H1 (cell line): Measurements from ENCODE around the gene ARID5B. TPM values are rescaled to one million over a fixed set of nuclear protein-coding genes. Genes with fewer than 3 reads are reported as not detected.

Source experiments
- CTCF ChIA-PET: fragments of 300-600 bp; sonication (Branson Sonifier 250); formaldehyde crosslinking; loops from one replicate; lab custom pipeline; 2021; ENCODE audit not compliant: partially characterized antibody; lab: Charles Lee
- POLR2A ChIA-PET: fragments of 300-600 bp; sonication (Branson Sonifier 250); formaldehyde crosslinking; loops from one replicate; lab custom pipeline; 2021; ENCODE audit warnings: inconsistent platforms; ENCODE audit not compliant: partially characterized antibody; lab: Charles Lee
- DNase-seq, 2 experiments: peaks; one replicate each; pipeline versions ENCODE4 v3.0.0 to v3.0.0-alpha.2; 2010 to 2022; ENCODE audit warnings: low spot score in 2 of 2, low read depth in 1 of 2, mixed read lengths in 1 of 2
- FAIRE-seq: peaks from 2 replicates; lab custom pipeline; 2011; peaks lifted over from hg19 to GRCh38; lab: Jason Lieb, UNC
- H2AFZ ChIP-seq: 2 replicates; pipeline ENCODE4 v1.8.1; 2012; ENCODE audit warnings: low read length, inconsistent platforms
- H2AK5ac ChIP-seq: 2 replicates; pipeline ENCODE4 v1.6.1; 2013; ENCODE audit warnings: low read depth, low read length
- H2BK120ac ChIP-seq: replicated peaks from 2 replicates; pipeline ENCODE3; 2013; ENCODE audit warnings: low read depth, low read length, inconsistent platforms
- H2BK12ac ChIP-seq: 2 replicates; pipeline ENCODE4 v1.6.1; 2013; ENCODE audit warnings: low read depth, low read length
- H2BK15ac ChIP-seq: 2 replicates; pipeline ENCODE4 v1.6.1; 2013; ENCODE audit warnings: low read length
- H2BK20ac ChIP-seq: 2 replicates; pipeline ENCODE4 v1.6.1; 2013; ENCODE audit warnings: low read length
- H2BK5ac ChIP-seq: 2 replicates; pipeline ENCODE4 v1.6.1; 2013; ENCODE audit warnings: low read depth, low read length
- H3K14ac ChIP-seq: 2 replicates; pipeline ENCODE4 v1.6.1; 2013; ENCODE audit warnings: inconsistent platforms; ENCODE audit not compliant: insufficient read length
- H3K18ac ChIP-seq: 2 replicates; pipeline ENCODE4 v1.6.1; 2013; ENCODE audit warnings: low read length; ENCODE audit errors: extremely low read depth
- H3K23ac ChIP-seq: 2 replicates; pipeline ENCODE4 v1.6.1; 2013; ENCODE audit warnings: inconsistent platforms; ENCODE audit not compliant: insufficient read length
- H3K23me2 ChIP-seq: 2 replicates; pipeline ENCODE4 v1.6.1; 2013; ENCODE audit warnings: low read depth, low read length
- H3K27ac ChIP-seq: 2 replicates; pipeline ENCODE4 v1.6.1; 2011; ENCODE audit warnings: low read depth, low read length, inconsistent platforms
- H3K27me3 ChIP-seq, 4 experiments: replicated peaks in 1 of 4; 1 replicate in 1 of 4; 2 replicates in 3 of 4; pipeline versions ENCODE4 v1.6.1 to v1.8.1; 2011 to 2013; ENCODE audit warnings: low read length in 3 of 4, mild to moderate bottlenecking in 3 of 4, inconsistent platforms in 2 of 4, mixed read lengths in 2 of 4, moderate library complexity in 1 of 4; ENCODE audit not compliant: control insufficient read depth in 3 of 4, insufficient read depth in 3 of 4; ENCODE audit errors: extremely low read depth in 1 of 4
- H3K36me3 ChIP-seq, 4 experiments: 2 replicates each; pipeline versions ENCODE4 v1.6.1 to v1.8.1; 2011 to 2013; ENCODE audit warnings: mild to moderate bottlenecking in 4 of 4, low read length in 3 of 4, moderate library complexity in 2 of 4, control low read depth in 1 of 4, inconsistent platforms in 1 of 4; ENCODE audit not compliant: insufficient read depth in 4 of 4, control insufficient read depth in 2 of 4
- H3K4ac ChIP-seq: replicated peaks from 2 replicates; pipeline ENCODE3; 2013; ENCODE audit warnings: low read length, low read depth, mixed read lengths, inconsistent platforms; ENCODE audit not compliant: insufficient read length
- H3K4me1 ChIP-seq, 4 experiments: replicated peaks in 1 of 4; 1 replicate in 1 of 4; 2 replicates in 3 of 4; pipeline versions ENCODE4 v1.6.1 to v1.8.1; 2011 to 2013; ENCODE audit warnings: low read length in 3 of 4, inconsistent platforms in 2 of 4, mixed read lengths in 1 of 4; ENCODE audit not compliant: insufficient read depth in 4 of 4, control insufficient read depth in 3 of 4
- H3K4me2 ChIP-seq, 2 experiments: 2 replicates each; pipeline versions ENCODE4 v1.6.1 to v1.8.1; 2011 to 2013; ENCODE audit warnings: low read depth in 2 of 2, low read length in 2 of 2, control low read depth in 1 of 2, inconsistent platforms in 1 of 2, mild to moderate bottlenecking in 1 of 2; ENCODE audit not compliant: insufficient read depth in 1 of 2
- H3K4me3 ChIP-seq, 4 experiments: fragments of 200-600, 300-600 bp in 1 of 4; sonication (generic), shearing (Covaris generic), sonication (Bioruptor Twin) in 1 of 4; 2 replicates each; pipeline versions ENCODE4 v1.5.1 to v1.8.1; 2011 to 2016; ENCODE audit warnings: low read length in 4 of 4, low read depth in 3 of 4, control low read depth in 2 of 4, inconsistent platforms in 2 of 4, mild to moderate bottlenecking in 2 of 4, mixed read lengths in 1 of 4, moderate library complexity in 1 of 4; ENCODE audit not compliant: insufficient read depth in 2 of 4; ENCODE audit errors: extremely low read depth in 1 of 4
- H3K56ac ChIP-seq: replicated peaks from 2 replicates; pipeline ENCODE3; 2013; ENCODE audit warnings: low read depth, mild to moderate bottlenecking, mixed read lengths, low read length, inconsistent platforms; ENCODE audit not compliant: insufficient read length
- H3K79me1 ChIP-seq: 2 replicates; pipeline ENCODE4 v1.6.1; 2013; ENCODE audit warnings: low read depth, low read length, control low read depth
- H3K79me2 ChIP-seq, 2 experiments: 2 replicates each; pipeline versions ENCODE4 v1.6.1 to v1.8.1; 2012 to 2013; ENCODE audit warnings: low read length in 2 of 2, mild to moderate bottlenecking in 2 of 2, inconsistent platforms in 1 of 2; ENCODE audit not compliant: insufficient read depth in 2 of 2, control insufficient read depth in 1 of 2
- H3K9ac ChIP-seq, 4 experiments: replicated peaks in 1 of 4; 1 replicate in 1 of 4; 2 replicates in 3 of 4; pipeline versions ENCODE4 v1.6.1 to v1.8.1; 2011 to 2013; ENCODE audit warnings: low read depth in 3 of 4, low read length in 3 of 4, control low read depth in 2 of 4, mild to moderate bottlenecking in 2 of 4, moderate library complexity in 2 of 4, inconsistent platforms in 1 of 4; ENCODE audit errors: extremely low read depth in 1 of 4
- H3K9me3 ChIP-seq, 2 experiments: 2 replicates each; pipeline versions ENCODE4 v1.6.1 to v1.8.1; 2012 to 2013; ENCODE audit warnings: mild to moderate bottlenecking in 2 of 2, moderate library complexity in 2 of 2, control low read depth in 1 of 2, inconsistent platforms in 1 of 2, low read depth in 1 of 2, low read length in 1 of 2, mixed read lengths in 1 of 2; ENCODE audit not compliant: insufficient read depth in 2 of 2
- H4K20me1 ChIP-seq, 2 experiments: replicated peaks in 1 of 2; 2 replicates each; pipeline versions ENCODE3 to v1.8.1; 2011 to 2013; ENCODE audit warnings: inconsistent platforms in 2 of 2, low read length in 2 of 2, mild to moderate bottlenecking in 1 of 2; ENCODE audit not compliant: insufficient read depth in 2 of 2, control insufficient read depth in 1 of 2
- H4K5ac ChIP-seq: 2 replicates; pipeline ENCODE4 v1.6.1; 2013; ENCODE audit warnings: low read length, low read depth, mixed read lengths, inconsistent platforms; ENCODE audit not compliant: insufficient read length
- H4K8ac ChIP-seq: 2 replicates; pipeline ENCODE4 v1.8.0; 2013; ENCODE audit warnings: mild to moderate bottlenecking, moderate library complexity, low read length, inconsistent platforms; ENCODE audit not compliant: insufficient read depth; ENCODE audit errors: extremely low read depth
- H4K91ac ChIP-seq: replicated peaks from 2 replicates; pipeline ENCODE3; 2013; ENCODE audit warnings: low read length, mixed read lengths, inconsistent platforms; ENCODE audit not compliant: insufficient read length
- GTF2F1 ChIP-seq: IDR thresholded peaks from 2 replicates; pipeline ENCODE4 v1.6.1; 2012; ENCODE audit warnings: low read depth, low read length, improper control_type of control experiment, borderline replicate concordance
- POLR2AphosphoS5 ChIP-seq: IDR thresholded peaks from 2 replicates; pipeline ENCODE4 v1.6.1; 2011; ENCODE audit warnings: low read depth, low read length
- RAD21 ChIP-seq, 2 experiments: IDR thresholded peaks in 1 of 2; conservative IDR thresholded peaks in 1 of 2; 2 replicates each; pipeline ENCODE4 v1.6.1; 2011; ENCODE audit warnings: low read depth in 2 of 2, low read length in 2 of 2, improper control_type of control experiment in 1 of 2, inconsistent platforms in 1 of 2, mild to moderate bottlenecking in 1 of 2, moderate library complexity in 1 of 2
- WGBS, 2 experiments: shearing (Covaris generic) in 1 of 2; methylation state at CpG; one replicate each; pipeline versions ENCODE4 v1.1.6 to v1.1.7; 2013 to 2015; ENCODE audit warnings: low lambda C conversion rate in 2 of 2, mixed read lengths in 2 of 2, inconsistent platforms in 1 of 2, low coverage in 1 of 2, missing lambda C conversion rate in 1 of 2; ENCODE audit not compliant: insufficient replicate concordance in 2 of 2, insufficient coverage in 1 of 2, insufficient read length in 1 of 2; ENCODE audit errors: extremely low coverage in 1 of 2, missing lambda C conversion rate in 1 of 2; 5-methylcytosine and 5-hydroxymethylcytosine counted together
- polyA plus RNA-seq, 7 experiments: library from polyadenylated mRNA; depleted of rRNA in 3 of 7; stranded (reverse) in 5 of 7; unstranded in 2 of 7; fragments of >200 nt in 5 of 7; fragments of 200-250 nt in 2 of 7; gene quantifications; 1 replicate in 5 of 7; 2 replicates in 1 of 7; 4 replicates in 1 of 7; pipeline versions ENCODE4 v1.2.1 to v1.2.3, GENCODE V29; 2011 to 2013; ENCODE audit warnings: missing spikeins in 2 of 7, mixed read lengths in 2 of 7
- total RNA-seq: library from RNA; stranded (reverse); fragmentation: NEBNext Ultra II Directional; extraction: Animal tissue kit (Norgen Biotek cat#: 25700); gene quantifications from 2 replicates; pipeline ENCODE4 v1.2.1, GENCODE V29; 2021

Gene ARID5B
- total and polyA plus RNA-seq, 2 of the 8 experiments (the other 6 are each of a cell fraction or from before 2014, with no cell fraction given) = 0.21 to 1.1 TPM

- DNase-seq (no peak), FAIRE-seq (no peak)
- Histone ChIP-seq H3K23ac (no peak overlapping the region), H2AK5ac (no peak overlapping the region), H2BK5ac (no peak overlapping the region), H4K91ac (no peak overlapping the region), H3K27me3 (no peaks in the 10 kb centered on the region), H3K18ac (no peak overlapping the region), H3K79me1 (no peaks in the 10 kb centered on the region), H3K4ac (no peak overlapping the region), H3K27ac (no peak overlapping the region), H3K56ac (no peak overlapping the region), H2BK20ac (no peak overlapping the region), H3K23me2 (no peaks in the 10 kb centered on the region), H3K9me3 (no peaks in the 10 kb centered on the region), H4K5ac (no peak overlapping the region), H2BK15ac (no peak overlapping the region), H3K4me2 (no peak overlapping the region), H3K9ac (no peak overlapping the region), H3K4me3 (no peak overlapping the region), H3K36me3 (no peaks in the 10 kb centered on the region), H2BK12ac (no peak overlapping the region), H3K79me2 (no peaks in the 10 kb centered on the region), H4K20me1 (no peaks in the 10 kb centered on the region), H2BK120ac (no peak overlapping the region), H4K8ac (no peak overlapping the region), H2AFZ (no peak overlapping the region), H3K4me1 (peaks cover 0 to 6% (median 4%) of the 10 kb centered on the region in 4 experiments; a peak in 3 of 7 replicates), H3K14ac (no peak overlapping the region)
- WGBS, 2 experiments = 83% methylated on average over 1 of the region's 1 CpG; no CpG with 5 or more reads in 1 of the 2 experiments
- no peak for TF ChIP-seq RAD21 (IDR thresholded peaks at IDR 0.05 in 1 of 2, conservative IDR thresholded peaks at IDR 0.05 in 1 of 2; ENCODE audit: low read depth in 2 of 2, low read length in 2 of 2)
- no peak for TF ChIP-seq GTF2F1
- TF ChIP-seq POLR2AphosphoS5 = no peak
- CTCF ChIA-PET = no interaction called here
- POLR2A ChIA-PET = no interaction called here
Observed at GRCh38 chr10:62023329-62023728, 121.8 kb downstream of the ARID5B start.
